GM23338 (cell line): Measurements from ENCODE around the gene STK32C. TPM values are rescaled to one million over a fixed set of nuclear protein-coding genes. Genes with fewer than 3 reads are reported as not detected.

Experiments used
- ATAC-seq: fragments of 200-7000 bp; cut with Tn5 transposase; 3 replicates; pipeline ENCODE4 v1.9.1; 2020
- DNase-seq: peaks from one replicate; pipeline ENCODE4 v3.0.0-alpha.2; 2015; ENCODE audit warnings: low spot score
- H2AFZ ChIP-seq: fragments of 200-600 bp; sonication (generic); 2 replicates; pipeline ENCODE4 v1.8.0; 2016; ENCODE audit warnings: antibody characterized with exemption, mild to moderate bottlenecking, moderate library complexity
- H3F3A ChIP-seq: fragments of 200-600 bp; sonication (generic); replicated peaks from 2 replicates; pipeline ENCODE4 v1.8.0; 2017; ENCODE audit warnings: antibody characterized with exemption, mixed run types, low read depth
- H3K27ac ChIP-seq: fragments of 200-600 bp; sonication (generic); 2 replicates; pipeline ENCODE4 v1.6.1; 2016; ENCODE audit warnings: low read depth
- H3K27me3 ChIP-seq: fragments of 200-600 bp; sonication (generic); 2 replicates; pipeline ENCODE4 v1.8.0; 2016; ENCODE audit warnings: mild to moderate bottlenecking, mixed run types, moderate library complexity; ENCODE audit not compliant: insufficient read depth
- H3K36me3 ChIP-seq: fragments of 200-600 bp; sonication (generic); 2 replicates; pipeline ENCODE4 v1.8.0; 2016; ENCODE audit warnings: mild to moderate bottlenecking; ENCODE audit not compliant: insufficient read depth
- H3K4me1 ChIP-seq: fragments of 200-600 bp; sonication (generic); 2 replicates; pipeline ENCODE4 v1.8.0; 2016; ENCODE audit warnings: mild to moderate bottlenecking, moderate library complexity; ENCODE audit not compliant: insufficient read depth
- H3K4me2 ChIP-seq: fragments of 200-600 bp; sonication (generic); 2 replicates; pipeline ENCODE4 v1.7.1; 2017; ENCODE audit warnings: mixed run types
- H3K4me3 ChIP-seq: fragments of 200-600 bp; sonication (generic); 2 replicates; pipeline ENCODE4 v1.6.1; 2016; ENCODE audit warnings: mixed run types
- H3K79me2 ChIP-seq: fragments of 200-600 bp; sonication (generic); replicated peaks from 2 replicates; pipeline ENCODE4 v1.8.0; 2017; ENCODE audit warnings: mild to moderate bottlenecking; ENCODE audit not compliant: insufficient read depth
- H3K9me2 ChIP-seq: fragments of 200-600 bp; sonication (generic); 2 replicates; pipeline ENCODE4 v1.8.0; 2017; ENCODE audit not compliant: insufficient read depth
- H4K20me1 ChIP-seq: fragments of 200-600 bp; sonication (generic); replicated peaks from 2 replicates; pipeline ENCODE4 v1.8.0; 2017; ENCODE audit warnings: mild to moderate bottlenecking; ENCODE audit not compliant: insufficient read depth
- H3K27ac Mint-ChIP-seq: 2 replicates; pipeline ENCODE4 v1.8.0; 2020; ENCODE audit warnings: inconsistent platforms, mild to moderate bottlenecking, moderate library complexity, mixed read lengths
- H3K27me3 Mint-ChIP-seq: 3 replicates; pipeline ENCODE4 v1.8.0; 2022; ENCODE audit warnings: low read depth, mild to moderate bottlenecking, moderate library complexity, mixed read lengths, inconsistent platforms; ENCODE audit not compliant: insufficient read depth, poor library complexity
- H3K36me3 Mint-ChIP-seq: 3 replicates; pipeline ENCODE4 v1.8.0; 2021; ENCODE audit warnings: low read depth, mild to moderate bottlenecking, inconsistent platforms, moderate library complexity, mixed read lengths
- H3K4me1 Mint-ChIP-seq: 3 replicates; pipeline ENCODE4 v1.8.0; 2020; ENCODE audit warnings: mild to moderate bottlenecking, inconsistent platforms, mixed read lengths
- H3K4me3 Mint-ChIP-seq: 3 replicates; pipeline ENCODE4 v1.8.0; 2021; ENCODE audit warnings: moderate library complexity, mild to moderate bottlenecking, inconsistent platforms, mixed read lengths
- H3K9me3 Mint-ChIP-seq: 3 replicates; pipeline ENCODE4 v1.8.0; 2020; ENCODE audit warnings: moderate library complexity, mild to moderate bottlenecking, inconsistent platforms, mixed read lengths
- ETS1 ChIP-seq: IDR thresholded peaks from 2 replicates; pipeline ENCODE4 v1.6.1; 2016; ENCODE audit warnings: antibody characterized with exemption
- EZH2phosphoT487 ChIP-seq: fragments of 200-600 bp; sonication (generic); IDR thresholded peaks from one replicate; pipeline ENCODE4 v1.8.1; 2018; ENCODE audit warnings: antibody characterized with exemption; ENCODE audit not compliant: unreplicated experiment
- JUNB ChIP-seq: IDR thresholded peaks from one replicate; pipeline ENCODE4 v1.6.1; 2016; ENCODE audit warnings: antibody characterized with exemption; ENCODE audit not compliant: unreplicated experiment
- NANOG ChIP-seq: IDR thresholded peaks from 2 replicates; pipeline ENCODE4 v1.6.1; 2016; ENCODE audit warnings: antibody characterized with exemption, borderline replicate concordance
- POLR2AphosphoS5 ChIP-seq: IDR thresholded peaks from 2 replicates; pipeline ENCODE4 v1.6.1; 2016; ENCODE audit warnings: antibody characterized with exemption, low read depth
- STAT1 ChIP-seq: IDR thresholded peaks from one replicate; pipeline ENCODE4 v1.6.1; 2016; ENCODE audit warnings: antibody characterized with exemption; ENCODE audit not compliant: unreplicated experiment
- ZNF114 ChIP-seq: fragments of 250-450 bp; sonication (Bioruptor Pico); IDR thresholded peaks from 2 replicates; pipeline ENCODE4 v1.5.0; 2020; ENCODE audit warnings: mild to moderate bottlenecking, moderate library complexity
- ZNF331 ChIP-seq: fragments of 250-450 bp; sonication (Bioruptor Pico); IDR thresholded peaks from 2 replicates; pipeline ENCODE4 v1.5.0; 2020; ENCODE audit warnings: low read depth, mild to moderate bottlenecking, moderate library complexity
- polyA plus RNA-seq: library from polyadenylated mRNA; unstranded; fragments of >200 nt; fragmentation: Nextera tagmentation; extraction: Ambion mirVana; gene quantifications from 2 replicates; pipeline ENCODE4 v1.2.1, GENCODE V29; 2016
- total RNA-seq: library from RNA; depleted of rRNA; stranded (reverse); fragments of >200 nt; shearing (Covaris generic); gene quantifications from 2 replicates; pipeline ENCODE4 v1.2.3, GENCODE V29; 2014
- TF ChIP-seq, protein P1 (sequence below): fragments of 250-450 bp; sonication (Bioruptor Pico); IDR thresholded peaks from 2 replicates; pipeline ENCODE4 v1.5.0; 2020; ENCODE audit warnings: mild to moderate bottlenecking, moderate library complexity

STK32C gene
- total and polyA plus RNA-seq, 2 experiments from 2014 or later: 10.2 to 20.5 TPM

DNA sequence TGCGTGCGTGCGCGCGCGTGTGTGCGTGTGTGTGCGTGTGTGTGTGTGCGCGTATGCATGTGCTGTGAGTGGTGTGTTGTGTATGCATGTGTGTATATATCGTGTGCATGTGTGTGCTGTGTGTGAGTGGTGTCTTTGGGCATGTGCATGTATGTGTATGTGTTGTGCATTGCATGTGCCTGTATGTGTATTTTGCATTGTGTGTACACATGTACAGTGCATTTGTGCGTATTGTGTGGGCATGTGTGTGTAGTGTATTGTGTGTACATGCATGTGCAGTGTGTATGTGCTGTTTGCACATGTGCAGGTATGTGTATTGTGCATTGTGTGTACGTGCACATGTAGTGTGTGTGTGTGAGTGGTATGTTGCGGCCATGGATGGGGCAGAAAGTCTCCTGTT lies 127.0 kb downstream of the STK32C start (continued):
- TF ChIP-seq, protein P1, sequence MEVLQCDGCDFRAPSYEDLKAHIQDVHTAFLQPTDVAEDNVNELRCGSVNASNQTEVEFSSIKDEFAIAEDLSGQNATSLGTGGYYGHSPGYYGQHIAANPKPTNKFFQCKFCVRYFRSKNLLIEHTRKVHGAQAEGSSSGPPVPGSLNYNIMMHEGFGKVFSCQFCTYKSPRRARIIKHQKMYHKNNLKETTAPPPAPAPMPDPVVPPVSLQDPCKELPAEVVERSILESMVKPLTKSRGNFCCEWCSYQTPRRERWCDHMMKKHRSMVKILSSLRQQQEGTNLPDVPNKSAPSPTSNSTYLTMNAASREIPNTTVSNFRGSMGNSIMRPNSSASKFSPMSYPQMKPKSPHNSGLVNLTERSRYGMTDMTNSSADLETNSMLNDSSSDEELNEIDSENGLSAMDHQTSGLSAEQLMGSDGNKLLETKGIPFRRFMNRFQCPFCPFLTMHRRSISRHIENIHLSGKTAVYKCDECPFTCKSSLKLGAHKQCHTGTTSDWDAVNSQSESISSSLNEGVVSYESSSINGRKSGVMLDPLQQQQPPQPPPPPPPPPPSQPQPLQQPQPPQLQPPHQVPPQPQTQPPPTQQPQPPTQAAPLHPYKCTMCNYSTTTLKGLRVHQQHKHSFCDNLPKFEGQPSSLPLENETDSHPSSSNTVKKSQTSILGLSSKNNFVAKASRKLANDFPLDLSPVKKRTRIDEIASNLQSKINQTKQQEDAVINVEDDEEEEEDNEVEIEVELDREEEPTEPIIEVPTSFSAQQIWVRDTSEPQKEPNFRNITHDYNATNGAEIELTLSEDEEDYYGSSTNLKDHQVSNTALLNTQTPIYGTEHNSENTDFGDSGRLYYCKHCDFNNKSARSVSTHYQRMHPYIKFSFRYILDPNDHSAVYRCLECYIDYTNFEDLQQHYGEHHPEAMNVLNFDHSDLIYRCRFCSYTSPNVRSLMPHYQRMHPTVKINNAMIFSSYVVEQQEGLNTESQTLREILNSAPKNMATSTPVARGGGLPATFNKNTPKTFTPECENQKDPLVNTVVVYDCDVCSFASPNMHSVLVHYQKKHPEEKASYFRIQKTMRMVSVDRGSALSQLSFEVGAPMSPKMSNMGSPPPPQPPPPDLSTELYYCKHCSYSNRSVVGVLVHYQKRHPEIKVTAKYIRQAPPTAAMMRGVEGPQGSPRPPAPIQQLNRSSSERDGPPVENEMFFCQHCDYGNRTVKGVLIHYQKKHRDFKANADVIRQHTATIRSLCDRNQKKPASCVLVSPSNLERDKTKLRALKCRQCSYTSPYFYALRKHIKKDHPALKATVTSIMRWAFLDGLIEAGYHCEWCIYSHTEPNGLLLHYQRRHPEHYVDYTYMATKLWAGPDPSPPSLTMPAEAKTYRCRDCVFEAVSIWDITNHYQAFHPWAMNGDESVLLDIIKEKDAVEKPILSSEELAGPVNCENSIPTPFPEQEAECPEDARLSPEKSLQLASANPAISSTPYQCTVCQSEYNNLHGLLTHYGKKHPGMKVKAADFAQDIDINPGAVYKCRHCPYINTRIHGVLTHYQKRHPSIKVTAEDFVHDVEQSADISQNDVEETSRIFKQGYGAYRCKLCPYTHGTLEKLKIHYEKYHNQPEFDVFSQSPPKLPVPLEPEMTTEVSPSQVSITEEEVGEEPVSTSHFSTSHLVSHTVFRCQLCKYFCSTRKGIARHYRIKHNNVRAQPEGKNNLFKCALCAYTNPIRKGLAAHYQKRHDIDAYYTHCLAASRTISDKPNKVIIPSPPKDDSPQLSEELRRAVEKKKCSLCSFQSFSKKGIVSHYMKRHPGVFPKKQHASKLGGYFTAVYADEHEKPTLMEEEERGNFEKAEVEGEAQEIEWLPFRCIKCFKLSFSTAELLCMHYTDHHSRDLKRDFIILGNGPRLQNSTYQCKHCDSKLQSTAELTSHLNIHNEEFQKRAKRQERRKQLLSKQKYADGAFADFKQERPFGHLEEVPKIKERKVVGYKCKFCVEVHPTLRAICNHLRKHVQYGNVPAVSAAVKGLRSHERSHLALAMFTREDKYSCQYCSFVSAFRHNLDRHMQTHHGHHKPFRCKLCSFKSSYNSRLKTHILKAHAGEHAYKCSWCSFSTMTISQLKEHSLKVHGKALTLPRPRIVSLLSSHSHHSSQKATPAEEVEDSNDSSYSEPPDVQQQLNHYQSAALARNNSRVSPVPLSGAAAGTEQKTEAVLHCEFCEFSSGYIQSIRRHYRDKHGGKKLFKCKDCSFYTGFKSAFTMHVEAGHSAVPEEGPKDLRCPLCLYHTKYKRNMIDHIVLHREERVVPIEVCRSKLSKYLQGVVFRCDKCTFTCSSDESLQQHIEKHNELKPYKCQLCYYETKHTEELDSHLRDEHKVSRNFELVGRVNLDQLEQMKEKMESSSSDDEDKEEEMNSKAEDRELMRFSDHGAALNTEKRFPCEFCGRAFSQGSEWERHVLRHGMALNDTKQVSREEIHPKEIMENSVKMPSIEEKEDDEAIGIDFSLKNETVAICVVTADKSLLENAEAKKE (CRISPR knock-in tag): no peak
- no peak for TF ChIP-seq ETS1
- TF ChIP-seq ZNF331 (CRISPR knock-in tag): no peak
- TF ChIP-seq POLR2AphosphoS5: no peak
- no peak for TF ChIP-seq JUNB

DNA sequence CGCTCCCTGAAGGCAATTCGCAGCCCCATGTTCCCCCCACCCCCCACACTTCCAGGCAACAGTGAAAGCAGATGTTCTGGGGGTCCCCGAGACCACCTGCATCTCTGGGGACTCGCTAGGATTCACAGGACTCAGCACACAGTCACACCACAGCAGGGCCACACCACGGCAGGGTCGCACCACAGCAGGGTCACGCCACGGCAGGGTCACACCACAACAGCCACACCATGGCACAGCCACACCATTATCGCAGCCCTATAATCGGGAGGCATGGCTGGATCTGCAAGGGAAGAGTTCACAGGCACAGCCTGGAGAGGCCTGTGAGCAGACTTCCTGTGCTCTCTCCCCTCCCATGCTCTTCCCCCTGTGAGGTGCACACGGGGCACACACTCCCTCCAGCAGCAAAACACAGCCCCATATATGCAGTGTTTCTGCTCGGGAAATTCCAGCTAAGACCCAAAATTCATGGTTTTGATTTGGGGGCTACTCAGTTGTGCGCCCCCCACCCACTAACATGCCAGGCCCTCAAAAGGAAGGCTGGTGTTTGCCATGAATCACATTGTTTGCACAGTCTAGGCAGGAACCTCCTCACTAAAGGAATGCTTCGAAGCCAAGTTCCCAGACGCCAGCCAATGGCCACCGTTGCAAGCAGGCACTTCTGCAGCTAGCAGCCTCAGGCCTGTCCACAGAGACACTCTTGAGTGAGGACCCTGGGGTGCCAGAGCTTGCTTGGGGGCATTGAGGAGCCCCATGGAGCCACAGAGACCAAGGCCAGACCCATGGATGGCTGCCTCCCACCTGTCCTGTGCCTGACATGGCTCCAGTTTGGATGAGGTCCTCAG lies 128.0 kb downstream of the STK32C start:
- ATAC-seq (no peak), DNase-seq (no peak)
- H3K4me2 ChIP-seq: no peak overlapping the region
- H2AFZ ChIP-seq: no peak overlapping the region
- peaks cover 1% of the 10 kb centered on the region for H3K9me3 Mint-ChIP-seq
- no peak overlapping the region for H3K4me3 ChIP-seq
- no peaks in the 10 kb centered on the region for H3K9me2 ChIP-seq
- no peak for TF ChIP-seq EZH2phosphoT487
- TF ChIP-seq STAT1: no peak
- no peak for TF ChIP-seq ETS1
- no peak for TF ChIP-seq NANOG
- TF ChIP-seq ZNF114 (CRISPR knock-in tag): no peak
- H3K36me3 ChIP-seq: no peaks in the 10 kb centered on the region
- no peaks in the 10 kb centered on the region for H3K4me1 ChIP-seq
- H3K4me1 Mint-ChIP-seq: peaks cover 16% of the 10 kb centered on the region
- H3K4me3 Mint-ChIP-seq: no peak overlapping the region
- no peaks in the 10 kb centered on the region for H3K79me2 ChIP-seq
- H4K20me1 ChIP-seq: no peaks in the 10 kb centered on the region
- H3K36me3 Mint-ChIP-seq: no peaks in the 10 kb centered on the region
- no peak overlapping the region for H3K27ac ChIP-seq
- no peaks in the 10 kb centered on the region for H3F3A ChIP-seq
- no peak overlapping the region for H3K27ac Mint-ChIP-seq
- H3K27me3 Mint-ChIP-seq: peaks cover 17% of the 10 kb centered on the region
- peaks cover 8% of the 10 kb centered on the region for H3K27me3 ChIP-seq
